Calu3 (cell line): ENCODE data around the gene CPNE5. TPM values are rescaled to one million over a fixed set of nuclear protein-coding genes. Genes with fewer than 3 reads are reported as not detected.

Experiments used
- BruUV-seq: library from RNA; stranded (reverse); fragments of 400-500 nt; replicated peaks from 2 replicates; lab custom pipeline; 2021; lab: Mats Ljungman, UMichigan
- CTCF ChIA-PET: fragments of 300-600 bp; sonication (Branson Sonifier 250); formaldehyde crosslinking; loops from one replicate; lab custom pipeline; 2022; ENCODE audit warnings: antibody characterized with exemption; lab: Charles Lee
- DNase-seq: peaks from one replicate; pipeline ENCODE4 v3.0.0; 2022
- H3K27ac Mint-ChIP-seq: one replicate; pipeline ENCODE4 v1.8.0; 2022; ENCODE audit warnings: mixed read lengths; ENCODE audit not compliant: unreplicated experiment
- H3K27me3 Mint-ChIP-seq: one replicate; pipeline ENCODE4 v1.8.0; 2022; ENCODE audit warnings: mixed read lengths; ENCODE audit not compliant: unreplicated experiment
- H3K36me3 Mint-ChIP-seq: one replicate; pipeline ENCODE4 v1.8.0; 2022; ENCODE audit warnings: mild to moderate bottlenecking, moderate library complexity, mixed read lengths; ENCODE audit not compliant: insufficient read depth, unreplicated experiment
- H3K4me1 Mint-ChIP-seq: one replicate; pipeline ENCODE4 v1.8.0; 2022; ENCODE audit warnings: mild to moderate bottlenecking, low read depth, mixed read lengths; ENCODE audit not compliant: unreplicated experiment
- H3K4me3 Mint-ChIP-seq: one replicate; pipeline ENCODE4 v1.8.0; 2022; ENCODE audit warnings: mild to moderate bottlenecking, low read depth, moderate library complexity, mixed read lengths; ENCODE audit not compliant: unreplicated experiment
- H3K9me3 Mint-ChIP-seq: one replicate; pipeline ENCODE4 v1.8.0; 2022; ENCODE audit warnings: low read depth, mixed read lengths; ENCODE audit not compliant: unreplicated experiment
- intact Hi-C: fragments of 100-400 bp; cut with micrococcal nuclease; formaldehyde crosslinking; loops from one replicate; pipeline ENCODE4 v1.10.0; 2022; ENCODE audit not compliant: unreplicated experiment
- total RNA-seq: library from RNA; stranded (reverse); gene quantifications from 2 replicates; pipeline ENCODE4 v1.2.3, GENCODE V29; 2022
- TF ChIP-seq, protein P1 (sequence below): fragments of 200-600 bp; IDR thresholded peaks from one replicate; pipeline ENCODE4 v1.8.0; 2022; ENCODE audit warnings: antibody characterized with exemption; ENCODE audit not compliant: unreplicated experiment

The CPNE5 gene
- total RNA-seq, 1 experiment from 2014 or later, result not detected

- intact Hi-C loops, result no loop called here
- H3K4me3 Mint-ChIP-seq, result no peak overlapping the region
- no peak for DNase-seq
- TF ChIP-seq, protein P1, sequence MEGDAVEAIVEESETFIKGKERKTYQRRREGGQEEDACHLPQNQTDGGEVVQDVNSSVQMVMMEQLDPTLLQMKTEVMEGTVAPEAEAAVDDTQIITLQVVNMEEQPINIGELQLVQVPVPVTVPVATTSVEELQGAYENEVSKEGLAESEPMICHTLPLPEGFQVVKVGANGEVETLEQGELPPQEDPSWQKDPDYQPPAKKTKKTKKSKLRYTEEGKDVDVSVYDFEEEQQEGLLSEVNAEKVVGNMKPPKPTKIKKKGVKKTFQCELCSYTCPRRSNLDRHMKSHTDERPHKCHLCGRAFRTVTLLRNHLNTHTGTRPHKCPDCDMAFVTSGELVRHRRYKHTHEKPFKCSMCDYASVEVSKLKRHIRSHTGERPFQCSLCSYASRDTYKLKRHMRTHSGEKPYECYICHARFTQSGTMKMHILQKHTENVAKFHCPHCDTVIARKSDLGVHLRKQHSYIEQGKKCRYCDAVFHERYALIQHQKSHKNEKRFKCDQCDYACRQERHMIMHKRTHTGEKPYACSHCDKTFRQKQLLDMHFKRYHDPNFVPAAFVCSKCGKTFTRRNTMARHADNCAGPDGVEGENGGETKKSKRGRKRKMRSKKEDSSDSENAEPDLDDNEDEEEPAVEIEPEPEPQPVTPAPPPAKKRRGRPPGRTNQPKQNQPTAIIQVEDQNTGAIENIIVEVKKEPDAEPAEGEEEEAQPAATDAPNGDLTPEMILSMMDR, result no peak
- peaks cover 20% of the 10 kb centered on the region for H3K4me1 Mint-ChIP-seq
- CTCF ChIA-PET, result interaction anchor here (0.9 kb wide), 1 partner anchor 20 kb away, joined by 3 read pairs; no protein-coding TSS in a partner anchor
- H3K36me3 Mint-ChIP-seq, result peaks cover 15% of the 10 kb centered on the region
- BruUV-seq, result no TSS peak
- no peak overlapping the region for H3K27ac Mint-ChIP-seq
- peaks cover 17% of the 10 kb centered on the region for H3K27me3 Mint-ChIP-seq
- H3K9me3 Mint-ChIP-seq, result no peaks in the 10 kb centered on the region
Measured at GRCh38 chr6:36847152-36847551, 7.9 kb upstream of the CPNE5 start.

DNA sequence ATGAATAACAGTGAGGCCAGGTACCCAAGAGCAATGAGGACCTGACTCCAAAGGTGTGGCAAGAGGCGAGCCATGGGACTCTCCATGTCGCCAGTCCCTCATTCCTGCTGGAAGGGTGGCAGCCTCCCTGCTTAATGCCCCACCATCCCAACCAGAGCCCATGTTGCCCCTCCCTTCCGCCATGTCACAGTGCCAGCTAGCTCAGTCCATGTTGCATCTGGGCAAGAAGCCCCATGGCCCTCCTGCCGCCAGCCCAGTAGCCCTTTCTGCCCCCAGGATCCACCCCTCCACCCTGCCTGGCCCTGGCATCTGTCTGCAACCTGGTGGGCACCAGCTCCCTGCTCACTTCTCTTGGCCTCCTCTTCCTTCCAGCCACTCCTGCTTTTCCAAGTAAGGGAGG is 6.0 kb upstream of the CPNE5 start:
- intact Hi-C loops, result no loop called here
- no TSS peak for BruUV-seq
- CTCF ChIA-PET, result interaction anchor here (0.8 kb wide), 1 partner anchor 16 kb away, joined by 3 read pairs; no protein-coding TSS in a partner anchor
- H3K36me3 Mint-ChIP-seq, result peaks cover 20% of the 10 kb centered on the region
- no peak for DNase-seq
- no peaks in the 10 kb centered on the region for H3K9me3 Mint-ChIP-seq
- no peak overlapping the region for H3K4me3 Mint-ChIP-seq
- TF ChIP-seq, protein P1, result no peak
- no peak overlapping the region for H3K27ac Mint-ChIP-seq
- peaks cover 28% of the 10 kb centered on the region for H3K27me3 Mint-ChIP-seq
- H3K4me1 Mint-ChIP-seq, result peaks cover 20% of the 10 kb centered on the region

- H3K4me1 Mint-ChIP-seq, result peaks cover 16% of the 10 kb centered on the region
- no peak overlapping the region for H3K4me3 Mint-ChIP-seq
- peaks cover 35% of the 10 kb centered on the region for H3K27me3 Mint-ChIP-seq
- no peak overlapping the region for H3K27ac Mint-ChIP-seq
- intact Hi-C loops, result no loop called here
- H3K36me3 Mint-ChIP-seq, result peaks cover 14% of the 10 kb centered on the region
- TF ChIP-seq, protein P1, result no peak
- no TSS peak for BruUV-seq
- CTCF ChIA-PET, result interaction anchor here (0.8 kb wide), 1 partner anchor 17 kb away, joined by 3 read pairs; no protein-coding TSS in a partner anchor
- H3K9me3 Mint-ChIP-seq, result no peaks in the 10 kb centered on the region
- DNase-seq, result no peak
Measured at GRCh38 chr6:36844232-36845170, 5.3 kb upstream of the CPNE5 start.

DNA sequence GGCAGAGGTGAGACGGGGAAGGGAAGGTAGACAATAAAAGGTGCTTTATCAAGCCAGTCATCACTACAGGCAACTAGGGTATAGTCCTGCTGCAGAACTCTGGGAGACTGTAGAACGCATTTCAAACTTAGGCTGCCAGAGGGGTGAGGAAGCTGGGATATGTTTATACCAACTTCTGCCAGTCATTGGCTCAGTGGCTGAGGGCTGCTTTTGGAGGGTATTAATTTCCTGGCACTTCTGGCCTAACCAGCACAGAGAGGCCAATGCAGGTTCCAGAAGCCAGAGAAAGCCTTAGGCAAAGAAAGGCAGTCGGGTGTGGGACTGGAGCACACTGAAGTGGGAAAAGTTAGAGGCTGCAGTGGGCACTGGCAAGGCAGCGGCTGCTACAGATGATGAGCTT is 3.9 kb upstream of the CPNE5 start:
- CTCF ChIA-PET, result interaction anchor here (0.6 kb wide), 1 partner anchor 75 kb away, joined by 4 read pairs; no protein-coding TSS in a partner anchor
- H3K27ac Mint-ChIP-seq, result no peak overlapping the region
- peaks cover 49% of the 10 kb centered on the region for H3K27me3 Mint-ChIP-seq
- H3K9me3 Mint-ChIP-seq, result no peaks in the 10 kb centered on the region
- no peak overlapping the region for H3K4me3 Mint-ChIP-seq
- no peak for DNase-seq
- H3K36me3 Mint-ChIP-seq, result peaks cover 5% of the 10 kb centered on the region
- peaks cover 3% of the 10 kb centered on the region for H3K4me1 Mint-ChIP-seq
- BruUV-seq, result no TSS peak
- intact Hi-C loops, result no loop called here
- TF ChIP-seq, protein P1, result no peak
